Lower leg skin (tissue), 4 donors: ENCODE data around the gene TMA7. TPM values are rescaled to one million over a fixed set of nuclear protein-coding genes. Genes with fewer than 3 reads are reported as not detected.
A peak's percentile ranks its signal among the peaks of the same experiment; 100 is the strongest.

Experiments
- DNase-seq, 2 donors: peaks; one replicate each; pipeline ENCODE4 v3.0.0-alpha.2; 2019; ENCODE audit warnings: low spot score in 2 of 2
- H3K4me3 ChIP-seq: fragments of 200-600 bp; sonication (generic); 2 replicates; pipeline ENCODE4 v1.5.1; 2017; ENCODE audit warnings: mild to moderate bottlenecking, low read depth; ENCODE audit not compliant: poor library complexity, severe bottlenecking
- POLR2A ChIP-seq, 2 donors: fragments of 450-650 bp; IDR thresholded peaks; one replicate each; pipeline ENCODE4 v1.6.1; 2016 to 2017; ENCODE audit warnings: antibody characterized with exemption in 2 of 2, mild to moderate bottlenecking in 1 of 2, moderate library complexity in 1 of 2
- WGBS, 2 donors: methylation state at CpG; one replicate each; pipeline ENCODE4 v1.1.5; 2018; 5-methylcytosine and 5-hydroxymethylcytosine counted together
- intact Hi-C: fragments of 100-400 bp; cut with DNase I; formaldehyde crosslinking; loops from one replicate; pipeline ENCODE4 v1.15.0; 2023; ENCODE audit warnings: low total_unique reads
- total RNA-seq, 4 donors: library from RNA; depleted of rRNA; stranded (reverse); fragments of >200 nt; gene quantifications; one replicate each; pipeline ENCODE4 v1.1.0, GENCODE V29; 2016
- TF ChIP-seq, protein P1 (sequence below), 3 donors: fragments of 450-650 bp; IDR thresholded peaks; one replicate each; pipeline ENCODE4 v1.5.1; 2016; ENCODE audit warnings: antibody characterized with exemption in 3 of 3, mild to moderate bottlenecking in 3 of 3, moderate library complexity in 2 of 3

The TMA7 gene
- total RNA-seq, 4 donors from 2014 or later = 173 to 271 (median 250) TPM

DNA sequence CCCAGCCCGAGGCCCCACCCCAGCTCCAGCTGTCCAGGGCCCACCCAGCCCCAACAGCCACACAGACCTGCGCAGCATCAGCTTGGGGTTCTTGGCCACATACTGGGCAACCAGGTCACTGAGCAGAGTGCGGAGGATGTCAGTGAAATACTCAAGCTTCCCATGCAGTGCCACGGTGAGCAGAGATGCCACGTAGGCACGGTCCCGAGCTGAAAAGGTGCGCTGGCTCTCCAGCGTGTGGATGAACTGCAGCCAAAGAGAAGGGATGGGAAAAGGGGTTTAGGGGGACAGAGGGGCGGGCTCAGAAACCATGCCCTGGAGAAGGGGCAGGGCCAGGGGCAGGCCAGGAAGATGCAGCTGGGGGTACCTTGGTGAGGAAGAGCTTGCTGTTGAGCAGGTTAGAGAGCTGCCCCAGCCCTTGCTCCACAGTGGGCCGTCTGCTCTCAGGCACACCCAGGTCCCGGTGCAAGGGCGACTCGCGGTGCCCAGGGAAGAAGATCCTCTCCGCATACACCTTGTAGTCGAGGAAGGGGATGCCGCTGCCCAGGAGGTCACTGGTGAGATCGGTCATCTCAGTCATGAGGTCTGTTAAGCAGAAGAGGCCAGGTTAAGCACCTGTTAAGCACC lies 27.6 kb upstream of the TMA7 start:
- WGBS, 2 donors = 71% methylated on average over 17 to 19 of the region's 19 CpGs

DNA sequence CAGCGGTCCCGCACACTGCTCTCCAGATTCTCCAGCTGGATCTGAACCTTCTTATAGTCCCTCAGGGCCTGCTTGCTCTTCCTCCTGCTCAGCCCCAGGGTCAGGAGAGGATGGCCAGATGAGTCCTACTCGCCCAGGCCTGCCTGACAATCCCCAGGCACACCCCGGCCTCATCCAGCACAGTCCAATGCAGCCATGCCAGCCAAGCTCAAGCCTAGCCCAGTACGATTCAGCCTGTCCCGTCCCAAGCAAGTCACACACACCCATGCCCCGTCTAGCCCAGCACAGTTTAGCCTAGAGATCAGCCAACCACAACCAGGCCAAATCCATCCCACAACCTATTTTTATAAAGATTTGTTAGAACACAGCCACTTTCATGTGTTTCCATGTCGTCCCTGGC lies 27.0 kb upstream of the TMA7 start:
- WGBS, 2 donors = 49 to 55% methylated on average over 6 to 8 of the region's 8 CpGs
- DNase-seq = peak in 1 of 2 donors; percentile 70
- TF ChIP-seq POLR2A (IDR thresholded peaks at IDR 0.05) = no peak
- TF ChIP-seq, protein P1, sequence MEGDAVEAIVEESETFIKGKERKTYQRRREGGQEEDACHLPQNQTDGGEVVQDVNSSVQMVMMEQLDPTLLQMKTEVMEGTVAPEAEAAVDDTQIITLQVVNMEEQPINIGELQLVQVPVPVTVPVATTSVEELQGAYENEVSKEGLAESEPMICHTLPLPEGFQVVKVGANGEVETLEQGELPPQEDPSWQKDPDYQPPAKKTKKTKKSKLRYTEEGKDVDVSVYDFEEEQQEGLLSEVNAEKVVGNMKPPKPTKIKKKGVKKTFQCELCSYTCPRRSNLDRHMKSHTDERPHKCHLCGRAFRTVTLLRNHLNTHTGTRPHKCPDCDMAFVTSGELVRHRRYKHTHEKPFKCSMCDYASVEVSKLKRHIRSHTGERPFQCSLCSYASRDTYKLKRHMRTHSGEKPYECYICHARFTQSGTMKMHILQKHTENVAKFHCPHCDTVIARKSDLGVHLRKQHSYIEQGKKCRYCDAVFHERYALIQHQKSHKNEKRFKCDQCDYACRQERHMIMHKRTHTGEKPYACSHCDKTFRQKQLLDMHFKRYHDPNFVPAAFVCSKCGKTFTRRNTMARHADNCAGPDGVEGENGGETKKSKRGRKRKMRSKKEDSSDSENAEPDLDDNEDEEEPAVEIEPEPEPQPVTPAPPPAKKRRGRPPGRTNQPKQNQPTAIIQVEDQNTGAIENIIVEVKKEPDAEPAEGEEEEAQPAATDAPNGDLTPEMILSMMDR (IDR thresholded peaks at IDR 0.05) = no peak
- H3K4me3 ChIP-seq = no peak overlapping the region
- intact Hi-C loops = no loop called here

More for the DNA sequence above, 27.6 kb upstream of the TMA7 start:
- peak in 1 of 2 donors; percentile 81 for DNase-seq
- no peak overlapping the region for H3K4me3 ChIP-seq
- TF ChIP-seq, protein P1 (IDR thresholded peaks at IDR 0.05) = no peak
- TF ChIP-seq POLR2A (IDR thresholded peaks at IDR 0.05) = no peak
- intact Hi-C loops = no loop called here

- intact Hi-C loops = no loop called here
- DNase-seq = no peak
- TF ChIP-seq, protein P1 (IDR thresholded peaks at IDR 0.05) = no peak
- TF ChIP-seq POLR2A (IDR thresholded peaks at IDR 0.05) = no peak
- WGBS, 2 donors = 72 to 75% methylated on average over 11 to 14 of the region's 14 CpGs
- H3K4me3 ChIP-seq = no peak overlapping the region
These were observed 26.4 kb upstream of the TMA7 start for GRCh38 chr3:48413611-48414010.

- WGBS, 2 donors = 77 to 78% methylated on average over 23 to 25 of the region's 25 CpGs
- no peak overlapping the region for H3K4me3 ChIP-seq
- intact Hi-C loops = no loop called here
- DNase-seq = no peak
- TF ChIP-seq, protein P1 (IDR thresholded peaks at IDR 0.05) = no peak
These were observed 25.4 kb upstream of the TMA7 start for GRCh38 chr3:48414376-48415250.

DNA sequence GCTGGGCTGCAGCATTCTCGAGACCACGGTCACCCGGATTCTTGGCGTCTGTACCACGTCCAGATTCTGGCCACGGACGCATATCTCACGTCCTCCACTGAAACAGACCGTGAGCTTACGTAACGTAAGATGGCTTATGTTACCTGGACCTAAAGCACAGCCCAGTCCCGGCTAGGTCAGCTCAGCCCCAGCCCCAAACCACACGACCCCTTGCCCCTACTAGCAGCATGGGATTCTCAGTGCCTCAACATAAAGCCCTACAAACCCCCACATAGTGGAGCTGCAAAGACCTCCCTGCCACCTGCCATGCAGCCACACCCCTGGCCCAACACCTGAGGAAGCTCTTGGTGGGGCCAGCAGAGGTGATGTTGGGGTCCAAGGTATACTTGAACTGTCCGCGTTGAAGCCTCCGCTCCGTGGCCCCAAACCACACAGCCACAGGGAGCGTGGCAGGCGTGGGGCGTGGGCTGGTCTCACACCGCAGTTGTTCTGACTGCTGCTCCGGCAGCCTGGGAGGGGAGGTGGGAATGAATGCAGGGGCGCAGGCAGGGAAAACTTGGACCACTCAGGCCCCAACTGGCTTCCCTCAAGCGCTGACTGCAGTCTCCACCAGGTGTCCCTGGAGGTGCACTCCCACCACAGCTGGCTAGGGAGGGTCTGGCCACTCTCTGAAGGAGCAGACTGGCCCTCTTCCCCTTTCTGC lies 24.7 kb upstream of the TMA7 start:
- intact Hi-C loops = no loop called here
- WGBS, 2 donors = 88 to 90% methylated on average over 21 to 24 of the region's 24 CpGs
- DNase-seq = no peak
- no peak overlapping the region for H3K4me3 ChIP-seq
- no peak for TF ChIP-seq POLR2A (IDR thresholded peaks at IDR 0.05)
- TF ChIP-seq, protein P1 (IDR thresholded peaks at IDR 0.05) = no peak
